Activated CD8-positive, alpha-beta T cell treated with anti-CD3 and anti-CD28 coated beads for 36 hours (primary cell): ENCODE data around the gene TTC39A. TPM values are rescaled to one million over a fixed set of nuclear protein-coding genes. Genes with fewer than 3 reads are reported as not detected.

ENCODE experiments used
- ATAC-seq: fragments of 200-7000 bp; cut with Tn5 transposase; one replicate; pipeline ENCODE4 v1.10.0; 2021; ENCODE audit warnings: mild to moderate bottlenecking, moderate library complexity
- CTCF ChIA-PET: fragments of 350-600 bp; sonication (Branson Sonifier 250); formaldehyde crosslinking; loops from one replicate; lab custom pipeline; 2021; ENCODE audit warnings: antibody characterized with exemption; lab: Charles Lee
- POLR2A ChIA-PET: fragments of 350-600 bp; sonication (Branson Sonifier 250); formaldehyde crosslinking; loops from one replicate; lab custom pipeline; 2021; ENCODE audit warnings: antibody characterized with exemption; lab: Charles Lee
- DNase-seq: peaks from one replicate; pipeline ENCODE4 v3.0.0-alpha.2; 2020
- H3K27ac Mint-ChIP-seq: one replicate; pipeline ENCODE4 v1.8.0; 2021; ENCODE audit warnings: mild to moderate bottlenecking, mixed read lengths
- H3K27me3 Mint-ChIP-seq: one replicate; pipeline ENCODE4 v1.8.0; 2021; ENCODE audit warnings: mixed read lengths
- H3K36me3 Mint-ChIP-seq: one replicate; pipeline ENCODE4 v1.8.0; 2021; ENCODE audit warnings: low read depth, mixed read lengths
- H3K4me1 Mint-ChIP-seq: one replicate; pipeline ENCODE4 v1.8.0; 2021; ENCODE audit warnings: low read depth, mixed read lengths
- H3K4me3 Mint-ChIP-seq: one replicate; pipeline ENCODE4 v1.8.0; 2021; ENCODE audit warnings: mild to moderate bottlenecking, moderate library complexity, mixed read lengths
- H3K9me3 Mint-ChIP-seq: one replicate; pipeline ENCODE4 v1.8.0; 2021; ENCODE audit warnings: mixed read lengths
- intact Hi-C: fragments of 100-400 bp; cut with micrococcal nuclease; formaldehyde crosslinking; loops from one replicate; pipeline ENCODE4 v1.10.0; 2022
- total RNA-seq, 2 experiments: library from RNA; stranded (reverse); gene quantifications; one replicate each; pipeline ENCODE4 v1.2.3, GENCODE V29; 2021
- TF ChIP-seq, protein P1 (sequence below): fragments of 200-600 bp; IDR thresholded peaks from one replicate; pipeline ENCODE4 v1.8.0; 2022; ENCODE audit warnings: antibody characterized with exemption, mild to moderate bottlenecking

Gene TTC39A
- total RNA-seq, 2 experiments from 2014 or later = 0.50 TPM; not detected in 1

GRCh38 chr1:51274676-51275075 lies 55.7 kb downstream of the TTC39A start:
- Mint-ChIP-seq H3K4me1 (peaks cover 2% of the 10 kb centered on the region), H3K9me3 (no peaks in the 10 kb centered on the region), H3K4me3 (no peak overlapping the region), H3K27ac (no peak overlapping the region), H3K27me3 (no peaks in the 10 kb centered on the region), H3K36me3 (peaks cover 13% of the 10 kb centered on the region)
- ChIA-PET CTCF (no interaction called here), POLR2A (no interaction called here)
- intact Hi-C loops = no loop called here
- ATAC-seq (no peak), DNase-seq (no peak)
- TF ChIP-seq, protein P1, sequence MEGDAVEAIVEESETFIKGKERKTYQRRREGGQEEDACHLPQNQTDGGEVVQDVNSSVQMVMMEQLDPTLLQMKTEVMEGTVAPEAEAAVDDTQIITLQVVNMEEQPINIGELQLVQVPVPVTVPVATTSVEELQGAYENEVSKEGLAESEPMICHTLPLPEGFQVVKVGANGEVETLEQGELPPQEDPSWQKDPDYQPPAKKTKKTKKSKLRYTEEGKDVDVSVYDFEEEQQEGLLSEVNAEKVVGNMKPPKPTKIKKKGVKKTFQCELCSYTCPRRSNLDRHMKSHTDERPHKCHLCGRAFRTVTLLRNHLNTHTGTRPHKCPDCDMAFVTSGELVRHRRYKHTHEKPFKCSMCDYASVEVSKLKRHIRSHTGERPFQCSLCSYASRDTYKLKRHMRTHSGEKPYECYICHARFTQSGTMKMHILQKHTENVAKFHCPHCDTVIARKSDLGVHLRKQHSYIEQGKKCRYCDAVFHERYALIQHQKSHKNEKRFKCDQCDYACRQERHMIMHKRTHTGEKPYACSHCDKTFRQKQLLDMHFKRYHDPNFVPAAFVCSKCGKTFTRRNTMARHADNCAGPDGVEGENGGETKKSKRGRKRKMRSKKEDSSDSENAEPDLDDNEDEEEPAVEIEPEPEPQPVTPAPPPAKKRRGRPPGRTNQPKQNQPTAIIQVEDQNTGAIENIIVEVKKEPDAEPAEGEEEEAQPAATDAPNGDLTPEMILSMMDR = no peak

GRCh38 chr1:51272916-51273315 lies 57.4 kb downstream of the TTC39A start:
- intact Hi-C loops = no loop called here
- Mint-ChIP-seq H3K36me3 (peaks cover 17% of the 10 kb centered on the region), H3K27ac (no peak overlapping the region), H3K4me3 (no peak overlapping the region), H3K9me3 (no peaks in the 10 kb centered on the region), H3K4me1 (peaks cover 10% of the 10 kb centered on the region), H3K27me3 (no peaks in the 10 kb centered on the region)
- ATAC-seq (no peak), DNase-seq (no peak)
- TF ChIP-seq, protein P1 = no peak
- ChIA-PET CTCF (interaction anchor here (0.9 kb wide), 1 partner anchor 24 kb away, joined by 4 read pairs; no protein-coding TSS in a partner anchor), POLR2A (no interaction called here)

GRCh38 chr1:51270751-51271150 lies 59.6 kb downstream of the TTC39A start:
- Mint-ChIP-seq H3K27me3 (no peaks in the 10 kb centered on the region), H3K27ac (no peak overlapping the region), H3K4me1 (peaks cover 27% of the 10 kb centered on the region), H3K9me3 (no peaks in the 10 kb centered on the region), H3K4me3 (no peak overlapping the region), H3K36me3 (peaks cover 19% of the 10 kb centered on the region)
- POLR2A ChIA-PET = no interaction called here
- intact Hi-C loops = no loop called here
- DNase-seq = no peak
- TF ChIP-seq, protein P1 = no peak
- CTCF ChIA-PET = interaction anchor here (3.8 kb wide), 1 partner anchor 25 kb away, joined by 25 read pairs; no protein-coding TSS in a partner anchor
- ATAC-seq = no peak

DNA sequence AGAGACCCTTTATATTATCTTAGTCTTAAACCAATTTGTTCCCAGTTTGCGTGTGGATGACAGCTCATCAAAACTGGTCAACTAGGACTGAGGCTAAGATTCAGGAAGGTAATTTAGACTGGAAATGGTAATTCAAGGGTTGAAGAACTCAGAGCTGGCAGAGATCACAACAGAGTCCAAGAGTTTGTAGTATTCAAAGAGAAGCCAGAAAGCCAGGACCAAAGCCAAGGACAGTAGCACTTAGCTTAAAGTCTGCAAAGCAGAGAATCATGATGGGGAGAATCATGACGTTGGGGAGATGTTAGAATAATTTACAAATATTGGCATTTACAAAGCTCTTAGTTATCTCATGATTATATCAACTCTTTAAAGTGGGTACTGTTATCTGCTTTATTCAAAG lies 61.7 kb downstream of the TTC39A start:
- no peak for DNase-seq
- H3K27me3 Mint-ChIP-seq = no peaks in the 10 kb centered on the region
- no peak for ATAC-seq
- H3K4me3 Mint-ChIP-seq = no peak overlapping the region
- H3K4me1 Mint-ChIP-seq = peaks cover 43% of the 10 kb centered on the region
- ChIA-PET CTCF (interaction anchor here (0.9 to 3.8 kb wide), 4 partner anchors 13 to 80 kb away, joined by 5 to 25 read pairs (median 6); no protein-coding TSS in a partner anchor), POLR2A (no interaction called here)
- peak overlapping the region; percentile 77 for H3K27ac Mint-ChIP-seq
- no peaks in the 10 kb centered on the region for H3K9me3 Mint-ChIP-seq
- peaks cover 19% of the 10 kb centered on the region for H3K36me3 Mint-ChIP-seq
- intact Hi-C loops = no loop called here
- TF ChIP-seq, protein P1 = no peak

DNA sequence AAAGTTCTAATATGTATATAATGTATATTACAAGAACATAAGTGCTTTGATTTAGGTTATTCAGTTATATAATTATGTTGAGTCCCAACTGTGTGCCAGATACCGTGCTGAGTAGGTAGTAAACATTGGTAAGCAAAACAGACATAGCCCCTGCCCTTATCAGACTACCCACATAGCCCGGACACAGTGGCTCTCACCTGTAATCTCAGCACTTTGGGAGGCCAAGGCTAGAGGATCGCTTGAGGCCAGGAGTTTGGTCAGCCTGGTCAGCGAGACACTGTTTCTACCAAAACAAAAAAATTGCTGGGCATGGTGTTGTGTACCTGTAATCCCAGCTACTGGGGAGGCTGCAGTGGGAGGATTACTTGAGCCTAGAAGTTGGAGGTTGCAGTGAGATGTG lies 63.6 kb downstream of the TTC39A start:
- Mint-ChIP-seq H3K4me3 (no peak overlapping the region), H3K27ac (peak overlapping the region; percentile 25), H3K4me1 (peaks cover 53% of the 10 kb centered on the region), H3K9me3 (no peaks in the 10 kb centered on the region), H3K36me3 (peaks cover 21% of the 10 kb centered on the region), H3K27me3 (no peaks in the 10 kb centered on the region)
- DNase-seq (no peak), ATAC-seq (no peak)
- ChIA-PET POLR2A (interaction anchor here (1.0 kb wide), 1 partner anchor 31 kb away, joined by 3 read pairs; the partner anchor contains the start of gene RNF11), CTCF (interaction anchor here (1.8 to 2.8 kb wide), 2 partner anchors 30 to 75 kb away, joined by 6 to 14 read pairs; no protein-coding TSS in a partner anchor)
- TF ChIP-seq, protein P1 = no peak
- intact Hi-C loops = no loop called here
